Neural crest cell (in vitro differentiated cells): Measurements from ENCODE around the gene SCAMP1. TPM values are rescaled to one million over a fixed set of nuclear protein-coding genes. Genes with fewer than 3 reads are reported as not detected.

Experiments
- DNase-seq: peaks from one replicate; pipeline ENCODE4 v3.0.0; 2021; ENCODE audit warnings: low read depth, mixed read lengths, low spot score
- H3K27ac Mint-ChIP-seq: one replicate; pipeline ENCODE4 v1.8.0; 2021; ENCODE audit warnings: mild to moderate bottlenecking, mixed read lengths; ENCODE audit not compliant: unreplicated experiment
- H3K27me3 Mint-ChIP-seq: 2 replicates; pipeline ENCODE4 v1.8.0; 2021; ENCODE audit warnings: low read depth, mild to moderate bottlenecking, mixed read lengths
- H3K36me3 Mint-ChIP-seq: 2 replicates; pipeline ENCODE4 v1.8.0; 2021; ENCODE audit warnings: low read depth, mild to moderate bottlenecking, mixed read lengths
- H3K4me1 Mint-ChIP-seq: 2 replicates; pipeline ENCODE4 v1.8.0; 2021; ENCODE audit warnings: mixed read lengths
- H3K4me3 Mint-ChIP-seq: one replicate; pipeline ENCODE4 v1.8.0; 2021; ENCODE audit warnings: mild to moderate bottlenecking, mixed read lengths
- H3K9me3 Mint-ChIP-seq: 2 replicates; pipeline ENCODE4 v1.8.0; 2021; ENCODE audit warnings: mixed read lengths
- total RNA-seq: library from RNA; stranded (reverse); gene quantifications from 2 replicates; pipeline ENCODE4 v1.2.1, GENCODE V29; 2021
- TF ChIP-seq, protein P1 (sequence below): fragments of 200-600 bp; sonication (generic); conservative IDR thresholded peaks from 2 replicates; pipeline ENCODE4 v1.5.0; 2021; ENCODE audit warnings: antibody characterized with exemption, mild to moderate bottlenecking

Gene SCAMP1
- total RNA-seq, 1 donor from 2014 or later = 30.7 TPM

DNA sequence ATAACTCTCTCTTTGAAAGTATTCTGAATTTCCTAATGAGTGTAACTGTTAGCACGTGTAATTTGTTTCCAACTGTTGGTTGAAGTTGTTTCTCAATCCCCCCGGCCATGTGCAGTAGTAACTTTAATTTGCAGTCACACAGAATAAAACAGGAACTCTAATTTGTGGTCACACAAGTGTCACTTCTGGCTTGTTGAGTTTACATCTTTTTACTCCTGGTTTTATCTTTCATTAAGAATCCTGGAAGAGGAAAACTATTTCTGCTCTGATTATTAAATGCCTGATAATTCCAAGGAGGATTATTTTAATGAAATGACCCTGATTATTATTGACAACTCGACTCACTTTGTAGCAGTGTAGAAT is 1.2 kb downstream of the SCAMP1 start:
- no peak for DNase-seq

DNA sequence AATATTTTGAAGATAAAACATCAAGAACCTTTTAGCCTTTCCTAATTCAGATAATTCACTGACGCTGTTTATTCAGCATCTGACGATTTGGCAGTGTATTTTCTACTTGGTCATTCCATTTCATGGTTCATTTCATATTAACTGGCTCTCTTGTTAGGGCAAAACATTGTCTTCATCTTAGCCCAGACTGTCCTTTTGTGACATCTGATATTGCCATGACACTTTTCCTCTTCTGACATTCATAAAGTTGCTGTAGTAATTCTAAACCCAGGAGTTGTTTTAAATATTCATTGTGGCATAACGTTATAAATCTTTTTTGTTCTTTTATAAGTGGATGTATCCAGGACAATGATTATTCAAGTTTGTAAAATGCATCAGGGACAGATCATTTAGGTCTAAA is 1.8 kb downstream of the SCAMP1 start:
- DNase-seq = no peak
- H3K27ac Mint-ChIP-seq = no peak overlapping the region
- peaks cover 35% of the 10 kb centered on the region for H3K4me1 Mint-ChIP-seq
- H3K27me3 Mint-ChIP-seq = no peaks in the 10 kb centered on the region
- TF ChIP-seq, protein P1, sequence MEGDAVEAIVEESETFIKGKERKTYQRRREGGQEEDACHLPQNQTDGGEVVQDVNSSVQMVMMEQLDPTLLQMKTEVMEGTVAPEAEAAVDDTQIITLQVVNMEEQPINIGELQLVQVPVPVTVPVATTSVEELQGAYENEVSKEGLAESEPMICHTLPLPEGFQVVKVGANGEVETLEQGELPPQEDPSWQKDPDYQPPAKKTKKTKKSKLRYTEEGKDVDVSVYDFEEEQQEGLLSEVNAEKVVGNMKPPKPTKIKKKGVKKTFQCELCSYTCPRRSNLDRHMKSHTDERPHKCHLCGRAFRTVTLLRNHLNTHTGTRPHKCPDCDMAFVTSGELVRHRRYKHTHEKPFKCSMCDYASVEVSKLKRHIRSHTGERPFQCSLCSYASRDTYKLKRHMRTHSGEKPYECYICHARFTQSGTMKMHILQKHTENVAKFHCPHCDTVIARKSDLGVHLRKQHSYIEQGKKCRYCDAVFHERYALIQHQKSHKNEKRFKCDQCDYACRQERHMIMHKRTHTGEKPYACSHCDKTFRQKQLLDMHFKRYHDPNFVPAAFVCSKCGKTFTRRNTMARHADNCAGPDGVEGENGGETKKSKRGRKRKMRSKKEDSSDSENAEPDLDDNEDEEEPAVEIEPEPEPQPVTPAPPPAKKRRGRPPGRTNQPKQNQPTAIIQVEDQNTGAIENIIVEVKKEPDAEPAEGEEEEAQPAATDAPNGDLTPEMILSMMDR = no peak
- H3K36me3 Mint-ChIP-seq = peaks cover 2% of the 10 kb centered on the region
- H3K9me3 Mint-ChIP-seq = no peaks in the 10 kb centered on the region
- peak overlapping the region; percentile 91 for H3K4me3 Mint-ChIP-seq

More for the DNA sequence above, 1.2 kb downstream of the SCAMP1 start:
- H3K27me3 Mint-ChIP-seq = no peaks in the 10 kb centered on the region
- no peak overlapping the region for H3K27ac Mint-ChIP-seq
- peak overlapping the region; percentile 91 for H3K4me3 Mint-ChIP-seq
- TF ChIP-seq, protein P1 = no peak
- H3K9me3 Mint-ChIP-seq = no peaks in the 10 kb centered on the region
- H3K36me3 Mint-ChIP-seq = peaks cover 2% of the 10 kb centered on the region
- H3K4me1 Mint-ChIP-seq = peaks cover 35% of the 10 kb centered on the region

DNA sequence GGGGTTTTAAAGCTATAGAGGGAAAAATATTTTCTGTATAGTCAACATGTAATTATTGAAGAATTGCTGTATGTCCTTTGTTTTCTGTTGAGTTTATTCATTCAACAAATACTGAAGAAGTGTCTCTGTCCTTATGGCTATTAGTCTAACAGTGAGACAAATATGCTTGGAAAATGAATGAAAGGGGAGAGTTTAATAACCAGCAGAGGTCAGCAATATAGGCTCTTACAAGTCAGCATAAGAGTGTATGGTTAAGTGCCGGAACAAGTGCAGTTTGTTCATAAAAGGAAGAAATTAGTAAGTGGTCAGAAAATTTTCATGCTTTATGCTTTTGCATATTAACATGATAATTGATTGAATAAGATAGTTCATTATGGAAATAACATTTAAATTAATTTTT is 3.6 kb downstream of the SCAMP1 start:
- Mint-ChIP-seq H3K36me3 (no peaks in the 10 kb centered on the region), H3K27me3 (no peaks in the 10 kb centered on the region), H3K27ac (no peak overlapping the region), H3K4me1 (peaks cover 27% of the 10 kb centered on the region), H3K9me3 (no peaks in the 10 kb centered on the region), H3K4me3 (peak overlapping the region; percentile 2)
- DNase-seq = no peak
- TF ChIP-seq, protein P1 = no peak

DNA sequence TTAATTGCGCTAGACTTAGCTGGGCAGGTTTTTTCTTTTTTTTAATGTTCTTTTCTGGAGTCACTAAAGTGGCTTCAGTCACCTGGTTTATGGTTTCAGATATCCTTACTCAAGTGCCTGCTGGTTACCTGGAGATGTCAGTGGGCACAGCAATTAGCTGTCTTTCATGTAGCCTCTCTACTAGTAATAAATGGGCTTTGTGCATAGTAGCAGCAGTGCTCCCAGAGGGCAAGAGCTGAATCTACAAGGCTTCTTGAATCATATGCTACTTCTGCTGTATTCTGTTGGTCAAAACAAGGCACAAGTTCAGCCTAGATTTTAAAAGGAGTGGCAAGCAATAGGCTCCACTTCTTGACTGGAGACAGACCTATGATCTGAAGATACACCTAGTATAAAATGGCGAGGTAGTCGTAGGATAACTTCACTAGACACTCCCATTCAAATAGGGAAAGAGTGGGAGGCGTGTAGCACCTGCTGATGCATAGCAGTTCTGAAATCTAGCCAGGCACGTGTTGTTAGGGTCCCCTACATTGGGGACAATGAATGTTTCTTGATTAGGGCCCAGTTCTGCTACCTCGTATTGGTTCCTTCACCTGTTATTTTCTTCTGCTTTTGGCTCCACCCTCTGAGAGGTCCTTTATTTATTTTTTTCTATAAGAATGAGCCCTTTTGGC is 7.0 kb downstream of the SCAMP1 start:
- TF ChIP-seq, protein P1 = peak; percentile 25
- Mint-ChIP-seq H3K27ac (no peak overlapping the region), H3K4me3 (no peak overlapping the region), H3K36me3 (no peaks in the 10 kb centered on the region), H3K9me3 (no peaks in the 10 kb centered on the region), H3K4me1 (peaks cover 5% of the 10 kb centered on the region), H3K27me3 (no peaks in the 10 kb centered on the region)
- DNase-seq = no peak

DNA sequence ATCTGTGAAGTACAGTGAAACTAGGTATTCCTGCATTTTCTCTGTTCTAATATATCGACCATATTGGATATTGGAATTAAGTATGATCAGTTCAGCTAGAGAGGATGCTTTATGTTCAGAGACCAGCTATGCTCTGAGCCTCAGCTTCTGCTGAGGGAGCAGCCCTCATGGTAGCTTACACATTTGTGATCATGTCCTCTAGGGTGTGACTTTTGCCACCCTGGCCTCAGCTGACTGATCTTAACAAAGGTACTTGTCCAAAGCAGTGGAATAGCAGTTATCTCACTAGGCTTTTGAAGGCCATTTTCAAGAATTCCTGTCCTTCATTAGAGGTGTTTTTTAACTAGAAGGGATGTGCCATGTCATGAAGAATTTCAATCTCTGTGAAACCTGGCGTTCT is 9.3 kb downstream of the SCAMP1 start:
- H3K4me3 Mint-ChIP-seq = no peak overlapping the region
- no peaks in the 10 kb centered on the region for H3K4me1 Mint-ChIP-seq
- H3K27me3 Mint-ChIP-seq = no peaks in the 10 kb centered on the region
- TF ChIP-seq, protein P1 = no peak
- H3K9me3 Mint-ChIP-seq = no peaks in the 10 kb centered on the region
- H3K27ac Mint-ChIP-seq = no peak overlapping the region
- no peaks in the 10 kb centered on the region for H3K36me3 Mint-ChIP-seq
- DNase-seq = no peak
